Renal cortex interstitium (tissue), 15 donors: ENCODE data around the gene LARP1. TPM values are rescaled to one million over a fixed set of nuclear protein-coding genes. Genes with fewer than 3 reads are reported as not detected.

Experiments
- DNase-seq, 11 donors: peaks; one replicate each; pipeline ENCODE4 v3.0.0-alpha.2; 2013; ENCODE audit warnings: low read depth in 9 of 11, low spot score in 4 of 11; ENCODE audit errors: extremely low read depth in 1 of 11
- long read RNA-seq, 16 experiments: transcript quantifications; one replicate each; lab custom pipeline, GENCODE V29; 2026
- polyA plus RNA-seq, 3 donors: library from polyadenylated mRNA; unstranded; fragments of 120-200 nt; gene quantifications; one replicate each; pipeline ENCODE4 v1.2.1, GENCODE V29; 2013; ENCODE audit not compliant: insufficient read length in 3 of 3

Gene LARP1
- polyA plus RNA-seq, result 100 to 1,000 TPM; 141 to 155 (median 145) TPM
- long read RNA-seq, donor 1, transcript LARP1-214 (2 exons, 287 nt), result major isoform, 5 of 35 reads
- long read RNA-seq, donor 1, partial matches to known transcripts, result 30 of 35 reads
- long read RNA-seq, donor 1, other reads (novel, unspliced or antisense), result 0 of 35 reads
- long read RNA-seq, donor 2, partial matches to known transcripts, result 7 of 9 reads
- long read RNA-seq, donor 2, other reads (novel, unspliced or antisense), result 0 of 9 reads
- long read RNA-seq, donor 3, partial matches to known transcripts, result 10 of 19 reads
- long read RNA-seq, donor 3, other reads (novel, unspliced or antisense), result 5 of 19 reads
- long read RNA-seq, donor 4, partial matches to known transcripts, result 0 of 1 reads
- long read RNA-seq, donor 4, other reads (novel, unspliced or antisense), result 0 of 1 reads
- long read RNA-seq, donor 5, result 0 reads
- long read RNA-seq, donor 6, transcript LARP1-214 (2 exons, 287 nt), result major isoform, 5 of 10 reads
- long read RNA-seq, donor 6, partial matches to known transcripts, result 5 of 10 reads
- long read RNA-seq, donor 6, other reads (novel, unspliced or antisense), result 0 of 10 reads
- long read RNA-seq, donor 7, partial matches to known transcripts, result 6 of 6 reads
- long read RNA-seq, donor 7, other reads (novel, unspliced or antisense), result 0 of 6 reads
- long read RNA-seq, donor 8, result 0 reads
- long read RNA-seq, donor 9, result 0 reads
- long read RNA-seq, donor 10, partial matches to known transcripts, result 0 of 9 reads
- long read RNA-seq, donor 10, other reads (novel, unspliced or antisense), result 7 of 9 reads
- long read RNA-seq, donor 11, partial matches to known transcripts, result 0 of 3 reads
- long read RNA-seq, donor 11, other reads (novel, unspliced or antisense), result 0 of 3 reads
- long read RNA-seq, donor 12, partial matches to known transcripts, result 0 of 1 reads
- long read RNA-seq, donor 12, other reads (novel, unspliced or antisense), result 0 of 1 reads
- long read RNA-seq, donor 13, result 0 reads
- long read RNA-seq, donor 14, partial matches to known transcripts, result 0 of 1 reads
- long read RNA-seq, donor 14, other reads (novel, unspliced or antisense), result 0 of 1 reads
- long read RNA-seq, donor 15, partial matches to known transcripts, result 7 of 9 reads
- long read RNA-seq, donor 15, other reads (novel, unspliced or antisense), result 0 of 9 reads
- long read RNA-seq, donor 16, partial matches to known transcripts, result 28 of 38 reads
- long read RNA-seq, donor 16, other reads (novel, unspliced or antisense), result 5 of 38 reads

DNA sequence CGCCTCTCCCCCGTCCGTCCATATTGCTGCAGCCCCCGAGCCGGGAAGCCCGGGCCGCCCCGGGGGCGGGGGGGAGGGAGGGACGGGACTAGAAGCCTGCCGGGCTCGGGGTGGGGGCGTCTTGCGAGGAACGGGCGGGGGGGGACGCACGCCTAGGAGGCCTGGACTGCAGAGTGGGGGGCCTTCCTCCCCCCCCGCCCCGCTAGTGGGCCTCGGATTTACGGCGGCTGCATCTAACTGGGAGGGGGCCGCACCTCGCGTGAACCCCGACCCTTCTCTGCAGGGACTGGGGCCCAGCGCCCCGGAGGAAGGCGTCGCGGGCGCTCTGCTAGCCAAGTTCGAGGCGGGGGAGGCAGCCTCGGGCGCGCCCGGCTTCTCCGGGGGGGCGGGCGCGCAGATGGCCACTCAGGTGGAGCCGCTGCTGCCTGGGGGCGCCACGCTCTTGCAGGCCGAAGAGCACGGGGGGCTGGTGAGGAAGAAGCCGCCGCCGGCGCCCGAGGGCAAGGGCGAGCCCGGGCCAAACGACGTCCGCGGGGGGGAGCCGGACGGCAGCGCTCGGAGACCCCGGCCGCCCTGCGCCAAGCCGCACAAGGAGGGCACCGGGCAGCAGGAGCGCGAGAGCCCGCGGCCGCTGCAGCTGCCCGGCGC is at the start of gene LARP1:
Gene LARP1 (plus strand): TSS at position 17 of the 648 bp plus-strand sequence. CDS start 381 bp downstream, at position 398.
- DNase-seq, result peak in 4 of 11 donors; percentile 30 to 46 (median 34)

DNA sequence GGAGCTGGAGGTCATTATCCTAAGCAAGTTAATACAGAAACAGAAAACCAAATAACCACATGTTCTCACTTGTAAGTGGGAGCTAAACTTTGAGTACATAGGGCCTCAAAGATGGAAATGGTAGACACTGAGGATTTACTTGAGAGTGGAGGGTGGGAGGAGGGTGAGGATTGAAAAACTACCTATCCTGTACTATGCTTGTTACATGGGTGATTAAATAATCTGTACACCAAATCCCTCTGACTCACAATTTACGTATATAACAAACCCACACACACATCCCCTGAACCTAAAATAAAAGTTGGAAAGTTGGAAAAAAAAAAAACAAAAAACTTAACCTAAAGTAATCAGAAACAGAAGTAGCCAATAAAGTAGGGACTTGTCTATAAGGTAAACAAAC is 48.8 kb upstream of the LARP1 start:
- no peak for DNase-seq

DNA sequence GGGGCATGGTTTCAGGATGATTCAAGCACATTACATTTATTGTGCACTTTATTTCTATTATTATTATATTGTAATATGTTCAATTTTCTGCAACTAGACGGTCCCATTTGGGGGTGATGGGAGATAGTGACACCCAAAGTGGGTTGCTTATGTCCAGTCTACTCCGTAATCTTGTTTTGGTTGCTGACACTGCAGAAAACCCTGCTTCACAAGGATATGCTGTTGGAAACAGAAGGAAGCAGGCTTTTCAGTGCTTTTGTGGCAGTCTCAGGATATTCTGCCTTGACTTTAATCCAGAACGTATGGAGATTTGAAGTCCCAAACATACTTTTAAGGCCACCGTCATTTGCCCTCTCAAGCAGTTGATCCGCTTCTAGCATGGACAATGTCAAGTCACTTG is 47.5 kb upstream of the LARP1 start:
- DNase-seq, result no peak

DNA sequence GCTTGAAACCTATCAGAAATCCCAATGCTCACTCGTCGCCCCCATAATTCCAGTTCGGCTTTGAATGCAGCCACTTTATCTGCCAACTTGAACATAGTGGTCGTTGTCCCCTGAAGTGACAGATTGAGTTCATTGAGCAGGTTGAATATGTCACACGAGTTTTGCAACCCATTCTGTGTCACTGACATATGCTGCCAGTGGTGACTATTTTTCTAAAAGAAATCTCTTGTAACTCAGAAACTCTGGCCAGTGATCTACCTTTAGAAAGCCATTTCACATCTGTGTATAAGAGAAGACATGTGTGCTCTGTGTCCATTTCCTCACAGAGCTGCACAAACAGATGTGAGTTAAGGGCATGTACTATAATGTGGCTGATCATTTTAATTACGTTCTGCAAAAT is 47.0 kb upstream of the LARP1 start:
- no peak for DNase-seq

DNA sequence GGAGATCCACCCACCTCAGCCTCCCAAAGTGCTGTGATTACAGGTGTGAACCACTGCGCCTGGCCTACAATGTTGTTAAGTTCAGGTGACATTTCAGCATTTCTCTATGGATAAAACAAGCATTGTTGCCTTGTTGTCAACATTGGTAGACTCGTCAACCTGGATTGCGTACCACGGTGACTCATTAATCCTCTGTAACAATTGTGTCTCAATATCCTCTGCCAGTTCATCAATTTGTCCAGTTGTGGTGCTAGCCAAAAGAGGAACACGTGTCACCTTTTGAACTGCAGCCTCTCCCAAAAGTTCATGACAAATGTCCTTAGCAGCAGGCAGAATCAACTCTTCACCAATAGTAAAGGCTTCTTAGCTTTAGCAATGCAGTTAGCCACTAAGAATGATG is 46.3 kb upstream of the LARP1 start:
- DNase-seq, result no peak

DNA sequence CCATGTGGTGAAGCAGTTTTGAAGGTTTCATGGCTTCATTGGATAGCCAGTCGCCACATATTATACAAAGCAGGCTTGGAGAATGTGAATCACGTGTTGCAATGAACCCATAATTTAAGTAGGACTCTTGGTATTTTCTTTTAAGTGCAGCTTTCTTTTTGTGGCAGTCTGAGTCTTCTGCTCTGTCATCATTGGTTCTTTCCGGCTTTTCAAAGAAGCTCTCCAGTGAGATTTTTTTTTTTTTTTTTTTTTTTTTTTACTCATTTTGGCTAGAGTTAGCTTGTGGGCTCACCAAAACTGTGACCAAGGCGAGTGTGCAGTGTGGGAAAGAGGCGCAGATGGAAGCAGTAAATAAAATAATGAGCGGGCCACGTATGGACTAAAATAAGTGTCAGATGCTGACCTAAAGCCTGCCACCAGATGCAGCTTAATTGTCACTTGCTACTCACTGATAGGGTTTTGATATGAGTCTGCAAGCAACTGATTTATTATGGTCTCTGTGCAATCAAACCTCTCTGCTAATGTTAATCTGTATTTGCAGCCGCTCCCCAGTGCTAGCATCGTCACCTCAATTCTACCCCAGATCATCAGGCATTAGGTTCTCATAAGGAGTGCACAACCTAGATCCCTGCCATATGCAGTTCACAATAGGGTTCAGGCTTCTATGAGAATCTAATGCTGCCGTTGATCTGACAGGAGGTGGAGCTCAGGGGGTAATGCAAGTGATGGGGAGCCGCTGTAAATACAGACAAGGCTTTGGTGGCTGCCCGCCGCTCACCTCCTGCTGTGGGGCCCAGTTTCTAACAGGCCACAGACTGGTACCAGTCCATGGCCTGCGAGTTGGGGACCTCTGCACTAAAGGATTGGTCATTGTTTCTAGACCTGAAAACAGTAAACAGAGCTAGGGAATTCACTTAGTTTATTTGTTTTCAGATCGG is 45.5 kb upstream of the LARP1 start:
- no peak for DNase-seq

DNA sequence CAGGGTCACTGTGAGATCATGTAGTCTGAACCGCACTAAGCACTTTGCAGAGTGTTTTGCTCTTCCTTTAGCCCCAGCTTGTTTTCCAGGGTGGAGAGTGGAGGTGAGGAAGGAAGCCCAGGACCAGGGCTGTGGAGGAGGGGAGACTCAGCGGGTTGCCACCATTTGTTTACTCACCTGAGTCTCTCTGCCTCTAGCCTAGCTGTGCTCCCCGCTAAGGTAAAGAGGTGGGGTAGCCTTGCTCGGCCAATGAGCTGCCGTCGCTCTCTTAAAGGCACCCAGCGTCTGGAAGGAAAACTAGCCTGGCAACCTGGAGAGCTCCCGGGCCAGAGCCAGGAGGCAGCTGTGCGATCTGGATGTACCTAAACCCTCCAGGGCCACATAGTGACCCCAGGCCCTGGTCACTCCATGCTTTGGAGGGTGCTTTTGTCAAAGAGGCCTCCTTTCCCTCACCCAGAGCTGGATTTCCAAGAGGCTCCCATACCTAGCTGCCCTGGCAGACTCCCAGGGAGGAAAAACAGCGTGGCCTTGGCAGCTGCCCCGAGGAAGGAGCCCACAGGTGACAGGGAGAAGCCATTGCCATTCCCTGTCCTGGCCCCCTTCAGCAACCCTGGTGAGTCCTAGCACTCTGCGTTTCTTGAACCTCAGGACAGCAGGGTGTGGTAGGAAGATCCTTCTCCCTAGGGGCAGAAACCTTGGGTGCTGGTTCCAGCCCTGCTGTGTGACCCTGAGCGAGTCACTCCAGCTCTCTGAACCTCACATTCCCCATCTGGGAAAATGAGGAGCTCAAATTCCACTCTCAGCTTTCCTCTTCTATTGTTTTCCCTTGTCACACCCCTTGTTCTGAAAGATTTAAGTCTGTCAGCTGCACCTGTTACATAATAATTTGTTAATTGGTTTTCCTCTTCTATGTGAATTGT is 42.4 kb upstream of the LARP1 start:
- DNase-seq, result no peak

DNA sequence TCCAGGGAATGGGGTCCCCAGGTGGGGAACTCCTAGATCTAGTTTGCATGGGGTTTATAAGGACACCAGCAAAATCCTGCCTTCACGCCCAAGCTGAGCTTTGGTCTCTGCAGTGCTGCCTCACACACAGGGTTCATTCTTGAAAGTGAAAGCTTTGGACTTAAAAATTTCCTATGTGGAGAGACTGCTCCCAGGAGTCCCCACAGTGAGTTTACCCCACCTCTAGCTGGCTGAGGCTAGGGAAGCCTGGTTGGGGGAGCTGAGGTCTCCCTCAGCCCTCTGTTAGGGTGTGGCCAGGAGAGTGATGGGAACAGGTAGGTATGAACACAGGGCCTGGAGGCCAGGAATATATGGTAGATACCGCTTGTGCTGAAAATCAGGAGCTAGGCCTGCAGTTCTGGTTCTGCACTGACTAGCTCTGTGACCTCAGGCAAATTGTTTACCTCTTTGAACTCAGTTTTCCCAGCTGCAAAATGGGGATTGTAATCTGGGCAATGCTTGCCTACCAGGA is 41.5 kb upstream of the LARP1 start:
- no peak for DNase-seq

DNA sequence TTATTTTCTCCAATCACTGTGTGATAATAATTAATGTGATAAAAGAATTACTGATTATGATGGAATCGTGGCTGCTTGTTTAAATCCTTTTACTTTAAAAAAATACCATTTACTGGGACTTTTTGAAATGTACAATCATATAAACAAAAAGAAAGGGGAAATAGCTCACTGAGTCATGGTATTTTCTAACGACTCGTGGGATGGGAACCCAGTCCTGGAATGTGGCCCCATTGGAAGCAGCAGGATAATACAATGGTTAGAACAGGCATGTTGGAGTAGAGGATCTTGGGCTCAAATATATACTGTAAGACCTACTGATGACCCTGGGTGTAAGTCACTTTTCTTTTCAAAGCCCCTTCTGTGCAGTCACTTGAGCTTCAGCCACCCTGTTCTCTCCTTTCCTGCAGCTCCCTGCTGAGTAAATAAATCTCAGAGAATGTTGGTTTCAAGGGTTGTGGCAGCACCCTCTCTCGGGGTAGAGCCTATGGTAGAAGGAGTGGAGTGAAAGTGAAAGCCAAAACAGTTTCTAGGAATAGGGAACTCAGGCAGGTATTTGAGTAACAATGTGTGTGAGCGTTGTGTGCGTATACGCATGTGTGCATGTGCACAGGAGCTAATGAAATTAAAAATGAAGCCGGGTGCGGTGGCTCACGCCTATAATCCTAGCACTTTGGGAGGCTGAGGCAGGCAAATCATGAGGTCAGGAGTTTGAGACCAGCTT is 40.8 kb upstream of the LARP1 start:
- no peak for DNase-seq

DNA sequence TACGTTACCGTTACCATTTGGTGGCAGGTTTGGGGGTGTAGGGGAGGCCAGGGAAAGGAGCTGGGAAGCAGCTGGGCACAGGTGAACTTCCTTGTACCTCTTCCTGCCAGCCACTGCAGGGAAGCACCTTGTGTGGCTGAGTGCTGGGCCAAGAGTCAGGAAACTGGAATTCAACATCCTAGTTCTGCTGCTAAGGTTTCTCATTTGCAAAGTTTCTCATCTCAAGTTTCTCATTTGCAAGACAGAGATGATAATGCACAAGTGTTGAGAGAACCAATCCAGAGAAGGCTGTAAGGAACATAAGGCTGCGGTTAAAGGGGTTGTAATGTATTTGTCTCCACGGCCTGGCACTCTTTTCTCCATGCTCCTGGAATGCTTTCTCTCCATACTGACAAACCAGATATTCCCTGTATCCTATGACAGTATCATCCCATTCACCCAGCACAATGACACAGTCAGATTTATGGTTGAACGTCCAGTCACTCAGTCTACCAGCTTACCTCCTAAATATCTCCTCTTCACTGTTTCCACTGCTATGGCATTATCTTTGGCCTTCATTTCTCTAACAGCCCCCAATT is 33.6 kb upstream of the LARP1 start:
- no peak for DNase-seq

DNA sequence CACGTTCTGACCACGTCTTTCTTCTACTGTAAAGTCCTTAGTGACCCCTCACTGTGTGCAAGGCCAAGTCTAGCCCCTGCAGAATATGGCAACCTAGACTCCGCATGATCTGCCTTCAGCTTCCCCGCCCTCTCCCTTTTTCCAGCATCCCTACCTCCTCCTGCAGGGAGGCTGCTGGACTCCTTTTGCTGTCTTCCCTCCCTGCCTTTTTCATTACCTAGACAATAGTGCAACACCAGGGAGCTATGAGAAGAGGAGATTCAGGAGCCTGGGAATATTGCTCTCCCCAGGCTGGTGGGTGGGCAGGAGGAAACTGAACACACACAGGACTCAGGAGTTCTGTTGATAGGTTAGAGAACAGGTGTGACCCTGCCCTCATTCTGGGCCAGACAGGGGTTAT is 33.1 kb upstream of the LARP1 start:
- no peak for DNase-seq

DNA sequence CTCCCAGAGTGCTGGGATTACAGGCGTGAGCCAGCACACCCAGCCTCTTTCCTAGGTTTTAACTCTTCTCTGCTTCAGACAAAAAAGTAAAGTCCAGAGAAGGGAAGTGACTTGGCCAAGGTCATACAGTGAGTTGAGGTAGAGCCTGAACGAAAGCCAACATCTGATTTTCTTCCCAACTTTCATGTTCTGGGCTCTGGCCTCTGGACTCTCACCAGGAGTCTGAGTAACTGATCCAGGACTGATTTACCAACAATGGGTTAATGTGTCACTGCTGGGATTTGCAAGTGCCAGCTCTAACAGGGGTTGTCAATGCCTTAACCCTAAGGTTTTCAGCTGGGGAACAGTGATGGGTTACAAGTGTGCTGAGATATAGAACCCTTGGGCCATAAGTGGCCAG is 32.2 kb upstream of the LARP1 start:
- DNase-seq, result peak in 1 of 11 donors; percentile 27

DNA sequence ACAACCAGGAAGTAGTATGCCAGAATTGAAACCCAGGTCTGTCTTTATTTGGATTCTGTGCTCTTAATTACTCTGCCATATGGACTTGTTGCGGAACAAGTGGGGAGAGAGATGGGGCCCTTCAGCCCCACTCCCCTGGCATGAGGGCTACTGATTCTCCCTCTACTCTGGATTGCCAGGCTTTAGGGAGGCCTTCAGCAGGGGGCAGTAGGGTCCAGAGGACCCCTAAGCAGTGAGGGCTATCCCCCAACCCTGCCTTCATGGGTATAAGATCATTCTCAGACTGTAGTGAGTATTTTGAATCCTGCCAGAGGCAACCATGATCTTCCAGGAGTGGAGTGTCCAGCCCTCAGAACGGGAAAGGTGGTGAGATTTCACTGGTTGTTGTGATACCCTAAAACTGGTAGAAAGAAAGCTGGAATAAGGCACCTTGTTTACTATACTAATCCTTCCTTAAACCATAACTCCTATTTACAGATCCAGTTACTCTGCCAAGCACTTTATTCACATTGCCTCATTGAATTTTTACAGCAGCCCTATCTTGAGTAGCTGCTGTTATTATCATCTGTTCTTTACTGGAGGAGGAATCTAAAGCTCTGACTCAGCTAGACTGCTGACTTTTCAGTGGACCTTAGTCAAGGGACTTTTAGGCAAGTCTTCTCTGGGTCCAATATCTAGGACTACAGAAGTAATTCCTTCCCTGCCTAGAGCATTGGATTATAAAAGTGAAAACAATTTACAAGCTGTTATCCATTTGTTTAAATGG is 31.3 kb upstream of the LARP1 start:
- DNase-seq, result no peak

DNA sequence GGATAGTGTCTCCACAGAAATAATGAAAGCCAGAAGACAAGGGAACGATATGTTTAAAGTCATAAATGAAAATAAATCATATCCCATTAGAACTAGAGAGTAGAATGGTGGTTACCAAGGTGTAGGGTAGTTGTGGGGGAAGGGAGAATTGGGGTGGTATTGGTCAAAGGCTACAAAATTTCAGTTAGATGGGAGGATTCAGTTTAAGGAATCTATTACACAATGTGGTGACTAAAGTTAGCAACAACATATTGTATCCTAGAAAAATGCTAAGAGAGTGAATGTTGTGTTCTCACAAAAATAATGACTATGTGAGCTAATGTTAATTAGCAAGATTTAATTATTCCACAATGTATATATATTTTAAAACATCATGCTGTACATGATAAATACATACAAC is 27.8 kb upstream of the LARP1 start:
- no peak for DNase-seq
